Measurements from ENCODE around the gene RGS7. TPM values are rescaled to one million over a fixed set of nuclear protein-coding genes. Genes with fewer than 3 reads are reported as not detected.

RGS7 gene
- total and polyA plus RNA-seq, 10 of the 15 experiments (the other 5 are each of a cell fraction or from before 2014, with no cell fraction given): not detected

- no peaks in the 10 kb centered on the region for H3K9me3 ChIP-seq (replicated peaks; ENCODE audit: control insufficient read depth, insufficient read depth, low read length)
- H3K9ac ChIP-seq (ENCODE audit: control insufficient read depth, insufficient read depth, low read length): no peak overlapping the region
- H3K4me2 ChIP-seq (ENCODE audit: control insufficient read depth, insufficient read depth): no peak overlapping the region
- H4K20me1 ChIP-seq (ENCODE audit: control insufficient read depth, insufficient read depth): no peaks in the 10 kb centered on the region
- SMC1A ChIA-PET (ENCODE audit: uncharacterized antibody, unreplicated experiment): no interaction called here
- no peak overlapping the region for H2AFZ ChIP-seq (ENCODE audit: control insufficient read depth, low read depth, low read length)
- ATAC-seq (no peak), DNase-seq (ENCODE audit: low read depth, low spot score) (no peak), FAIRE-seq (no peak)
- no peaks in the 10 kb centered on the region for H3K79me2 ChIP-seq (ENCODE audit: control insufficient read depth, insufficient read depth, low read length)
- WGBS (ENCODE audit: insufficient coverage, insufficient replicate concordance, low lambda C conversion rate, missing lambda C conversion rate): 25% methylated on average over 6 of the region's 6 CpGs
- H3K27me3 ChIP-seq (replicated peaks in 1 of 2; ENCODE audit: control insufficient read depth in 2 of 2, insufficient read depth in 2 of 2, low read length in 1 of 2): no peaks in the 10 kb centered on the region
- POLR2A ChIA-PET: no interaction called here
- H3K36me3 ChIP-seq (ENCODE audit: control insufficient read depth in 2 of 2, insufficient read depth in 2 of 2, low read length in 1 of 2): no peaks in the 10 kb centered on the region
- intact Hi-C loops (cut with micrococcal nuclease; ENCODE audit: unreplicated experiment): no loop called here
- no peak overlapping the region for H3K4me3 ChIP-seq
- in situ Hi-C loops (cut with MboI): no loop called here
- CTCF ChIA-PET: no interaction called here
- BruUV-seq (replicated peaks): no TSS peak
- RAD21 ChIA-PET (ENCODE audit: unreplicated experiment): no interaction called here
- H3K4me1 ChIP-seq (ENCODE audit: control insufficient read depth, insufficient read depth, low read length): no peaks in the 10 kb centered on the region
- no peak overlapping the region for H3K27ac ChIP-seq (ENCODE audit: control insufficient read depth, insufficient read depth)
- TF ChIP-seq PML (IDR thresholded peaks at IDR 0.05; ENCODE audit: low read length): no peak
- no peak for TF ChIP-seq WRNIP1 (IDR thresholded peaks at IDR 0.05; ENCODE audit: borderline replicate concordance, low read depth, low read length)
- no peak for TF ChIP-seq MEF2B (IDR thresholded peaks at IDR 0.05; ENCODE audit: partially characterized antibody, poor library complexity, severe bottlenecking)
- TF ChIP-seq, protein P1, sequence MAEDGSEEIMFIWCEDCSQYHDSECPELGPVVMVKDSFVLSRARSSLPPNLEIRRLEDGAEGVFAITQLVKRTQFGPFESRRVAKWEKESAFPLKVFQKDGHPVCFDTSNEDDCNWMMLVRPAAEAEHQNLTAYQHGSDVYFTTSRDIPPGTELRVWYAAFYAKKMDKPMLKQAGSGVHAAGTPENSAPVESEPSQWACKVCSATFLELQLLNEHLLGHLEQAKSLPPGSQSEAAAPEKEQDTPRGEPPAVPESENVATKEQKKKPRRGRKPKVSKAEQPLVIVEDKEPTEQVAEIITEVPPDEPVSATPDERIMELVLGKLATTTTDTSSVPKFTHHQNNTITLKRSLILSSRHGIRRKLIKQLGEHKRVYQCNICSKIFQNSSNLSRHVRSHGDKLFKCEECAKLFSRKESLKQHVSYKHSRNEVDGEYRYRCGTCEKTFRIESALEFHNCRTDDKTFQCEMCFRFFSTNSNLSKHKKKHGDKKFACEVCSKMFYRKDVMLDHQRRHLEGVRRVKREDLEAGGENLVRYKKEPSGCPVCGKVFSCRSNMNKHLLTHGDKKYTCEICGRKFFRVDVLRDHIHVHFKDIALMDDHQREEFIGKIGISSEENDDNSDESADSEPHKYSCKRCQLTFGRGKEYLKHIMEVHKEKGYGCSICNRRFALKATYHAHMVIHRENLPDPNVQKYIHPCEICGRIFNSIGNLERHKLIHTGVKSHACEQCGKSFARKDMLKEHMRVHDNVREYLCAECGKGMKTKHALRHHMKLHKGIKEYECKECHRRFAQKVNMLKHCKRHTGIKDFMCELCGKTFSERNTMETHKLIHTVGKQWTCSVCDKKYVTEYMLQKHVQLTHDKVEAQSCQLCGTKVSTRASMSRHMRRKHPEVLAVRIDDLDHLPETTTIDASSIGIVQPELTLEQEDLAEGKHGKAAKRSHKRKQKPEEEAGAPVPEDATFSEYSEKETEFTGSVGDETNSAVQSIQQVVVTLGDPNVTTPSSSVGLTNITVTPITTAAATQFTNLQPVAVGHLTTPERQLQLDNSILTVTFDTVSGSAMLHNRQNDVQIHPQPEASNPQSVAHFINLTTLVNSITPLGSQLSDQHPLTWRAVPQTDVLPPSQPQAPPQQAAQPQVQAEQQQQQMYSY (CRISPR knock-in tag; IDR thresholded peaks at IDR 0.05): no peak
- TF ChIP-seq NKRF (conservative IDR thresholded peaks at IDR 0.05): no peak
- TF ChIP-seq ASH2L (IDR thresholded peaks at IDR 0.05; ENCODE audit: borderline replicate concordance, low read depth): no peak
- no peak for TF ChIP-seq TARDBP (IDR thresholded peaks at IDR 0.05; ENCODE audit: borderline replicate concordance)
- TF ChIP-seq PAX8 (IDR thresholded peaks at IDR 0.05): no peak
- TF ChIP-seq, protein P2, sequence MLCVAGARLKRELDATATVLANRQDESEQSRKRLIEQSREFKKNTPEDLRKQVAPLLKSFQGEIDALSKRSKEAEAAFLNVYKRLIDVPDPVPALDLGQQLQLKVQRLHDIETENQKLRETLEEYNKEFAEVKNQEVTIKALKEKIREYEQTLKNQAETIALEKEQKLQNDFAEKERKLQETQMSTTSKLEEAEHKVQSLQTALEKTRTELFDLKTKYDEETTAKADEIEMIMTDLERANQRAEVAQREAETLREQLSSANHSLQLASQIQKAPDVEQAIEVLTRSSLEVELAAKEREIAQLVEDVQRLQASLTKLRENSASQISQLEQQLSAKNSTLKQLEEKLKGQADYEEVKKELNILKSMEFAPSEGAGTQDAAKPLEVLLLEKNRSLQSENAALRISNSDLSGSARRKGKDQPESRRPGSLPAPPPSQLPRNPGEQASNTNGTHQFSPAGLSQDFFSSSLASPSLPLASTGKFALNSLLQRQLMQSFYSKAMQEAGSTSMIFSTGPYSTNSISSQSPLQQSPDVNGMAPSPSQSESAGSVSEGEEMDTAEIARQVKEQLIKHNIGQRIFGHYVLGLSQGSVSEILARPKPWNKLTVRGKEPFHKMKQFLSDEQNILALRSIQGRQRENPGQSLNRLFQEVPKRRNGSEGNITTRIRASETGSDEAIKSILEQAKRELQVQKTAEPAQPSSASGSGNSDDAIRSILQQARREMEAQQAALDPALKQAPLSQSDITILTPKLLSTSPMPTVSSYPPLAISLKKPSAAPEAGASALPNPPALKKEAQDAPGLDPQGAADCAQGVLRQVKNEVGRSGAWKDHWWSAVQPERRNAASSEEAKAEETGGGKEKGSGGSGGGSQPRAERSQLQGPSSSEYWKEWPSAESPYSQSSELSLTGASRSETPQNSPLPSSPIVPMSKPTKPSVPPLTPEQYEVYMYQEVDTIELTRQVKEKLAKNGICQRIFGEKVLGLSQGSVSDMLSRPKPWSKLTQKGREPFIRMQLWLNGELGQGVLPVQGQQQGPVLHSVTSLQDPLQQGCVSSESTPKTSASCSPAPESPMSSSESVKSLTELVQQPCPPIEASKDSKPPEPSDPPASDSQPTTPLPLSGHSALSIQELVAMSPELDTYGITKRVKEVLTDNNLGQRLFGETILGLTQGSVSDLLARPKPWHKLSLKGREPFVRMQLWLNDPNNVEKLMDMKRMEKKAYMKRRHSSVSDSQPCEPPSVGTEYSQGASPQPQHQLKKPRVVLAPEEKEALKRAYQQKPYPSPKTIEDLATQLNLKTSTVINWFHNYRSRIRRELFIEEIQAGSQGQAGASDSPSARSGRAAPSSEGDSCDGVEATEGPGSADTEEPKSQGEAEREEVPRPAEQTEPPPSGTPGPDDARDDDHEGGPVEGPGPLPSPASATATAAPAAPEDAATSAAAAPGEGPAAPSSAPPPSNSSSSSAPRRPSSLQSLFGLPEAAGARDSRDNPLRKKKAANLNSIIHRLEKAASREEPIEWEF (IDR thresholded peaks at IDR 0.05; ENCODE audit: insufficient replicate concordance, low read depth, low read length): no peak
- TF ChIP-seq BCL3 (IDR thresholded peaks at IDR 0.05; ENCODE audit: borderline replicate concordance, insufficient read depth, low read depth, low read length, poor library complexity, severe bottlenecking): no peak
- TF ChIP-seq NFIC (IDR thresholded peaks at IDR 0.05; ENCODE audit: low read depth, low read length): no peak
- no peak for TF ChIP-seq HCFC1 (IDR thresholded peaks at IDR 0.05; ENCODE audit: low read length)
- no peak for TF ChIP-seq CHD2 (IDR thresholded peaks at IDR 0.05; ENCODE audit: borderline replicate concordance, low read depth, low read length)
Observed at GRCh38 chr1:241095847-241096246, 261.2 kb downstream of the RGS7 start.

Data from GM12878 (cell line).